GM10266 (cell line): Measurements from ENCODE around the gene XKRX.
A peak's percentile ranks its signal among the peaks of the same experiment; 100 is the strongest.

Source experiments
- DNase-seq: peaks from one replicate; pipeline ENCODE4 v3.0.0; 2012; ENCODE audit errors: extremely low spot score
- CTCF ChIP-seq: IDR thresholded peaks from 2 replicates; pipeline ENCODE4 v1.5.1; 2012; ENCODE audit warnings: mild to moderate bottlenecking, low read depth; ENCODE audit not compliant: control insufficient read depth, insufficient read depth; ENCODE audit errors: missing control alignments

XKRX gene

GRCh38 chrX:100928660-100929613 is at the start of gene XKRX:
Gene XKRX, minus strand, starts transcription at chrX:100928917. Its CDS starts 613 bp downstream, at chrX:100928304.
- DNase-seq: peak; percentile 18
- no peak for TF ChIP-seq CTCF

DNA sequence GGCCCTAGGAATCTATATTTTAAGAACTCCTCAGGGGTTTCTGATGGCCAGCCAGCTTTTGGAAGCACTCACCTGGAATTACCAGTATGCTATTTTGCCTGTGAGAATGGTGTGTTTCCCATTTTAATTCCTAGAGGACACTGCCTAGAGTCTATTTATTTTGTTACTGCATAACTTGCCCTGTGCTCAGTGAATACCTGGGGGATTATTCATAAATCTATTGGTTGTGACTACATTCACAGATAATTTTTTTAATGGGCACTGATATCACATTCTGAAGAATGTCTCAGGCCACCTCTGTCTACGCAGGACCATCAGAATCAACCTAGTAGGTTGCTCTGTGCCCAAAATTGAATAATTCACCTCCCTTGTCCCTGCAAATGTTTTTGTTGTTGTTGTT is 47.5 kb upstream of the XKRX start:
- no peak for TF ChIP-seq CTCF
- DNase-seq: no peak

DNA sequence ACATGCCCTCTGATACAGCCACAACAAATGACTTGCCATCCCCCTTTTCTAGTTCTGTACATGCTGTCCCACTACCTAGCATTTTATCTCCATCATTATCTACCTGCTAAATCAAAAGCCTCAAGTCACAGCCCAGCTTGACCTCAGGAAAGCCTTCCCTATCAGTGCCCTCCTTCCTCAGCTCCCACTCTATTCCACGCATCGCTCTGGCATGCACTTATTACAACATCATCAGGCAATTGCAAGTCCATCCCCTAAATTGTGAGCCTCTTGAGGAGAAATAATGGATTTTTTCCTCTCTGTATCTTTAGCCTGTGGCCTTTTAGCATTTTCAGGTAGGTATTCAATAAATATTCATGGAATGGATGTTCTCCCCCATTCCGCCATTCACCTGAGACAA is 46.5 kb upstream of the XKRX start:
- DNase-seq: no peak
- no peak for TF ChIP-seq CTCF

- no peak for DNase-seq
- no peak for TF ChIP-seq CTCF
Measured at GRCh38 chrX:100973411-100973810, 44.7 kb upstream of the XKRX start.

GRCh38 chrX:100969936-100970335 is 41.2 kb upstream of the XKRX start:
- no peak for DNase-seq

DNA sequence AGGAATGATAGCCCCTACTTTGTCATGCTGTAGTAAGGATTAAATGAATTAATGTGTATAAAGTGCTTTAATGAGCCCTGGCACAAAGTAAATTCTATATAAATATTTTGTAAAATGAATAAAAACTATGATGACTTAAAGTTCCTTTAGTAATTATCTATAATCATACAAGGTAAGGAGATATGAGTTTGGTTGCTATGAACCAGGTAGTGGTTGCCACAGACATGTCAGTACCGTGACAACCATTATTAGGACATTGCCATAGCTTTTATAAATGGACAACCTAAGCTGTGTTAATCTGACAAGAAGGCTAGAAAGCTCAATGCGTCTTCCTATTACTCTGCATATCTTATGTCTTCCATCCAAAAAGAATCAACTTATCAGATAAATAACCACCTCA is 40.7 kb upstream of the XKRX start, which contains the start of gene ARL13A:
TSS of gene ARL13A (plus strand) at position 301 of the 400 bp plus-strand sequence. CDS start 3,982 bp downstream, outside the sequence.
- no peak for TF ChIP-seq CTCF

More at GRCh38 chrX:100969936-100970335, 41.2 kb upstream of the XKRX start:
- no peak for TF ChIP-seq CTCF

DNA sequence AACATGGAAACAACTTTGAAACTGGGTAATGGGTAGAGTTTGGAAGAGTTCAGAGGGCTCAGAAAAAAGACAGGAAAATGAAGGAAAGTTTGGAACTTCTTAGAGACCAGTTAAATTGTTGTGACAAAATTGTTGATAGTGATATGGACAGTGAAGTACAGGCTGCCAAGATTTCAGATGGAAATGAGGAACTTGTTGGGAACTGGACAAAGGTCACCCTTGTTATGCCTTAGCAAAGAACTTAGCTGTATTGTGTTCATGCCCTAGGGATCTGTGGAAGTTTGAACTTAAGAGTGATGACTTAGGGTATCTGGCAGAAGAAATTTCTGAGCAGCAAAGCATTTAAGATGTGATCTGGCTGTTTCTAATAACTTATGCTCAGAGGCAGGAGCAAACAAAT is 35.6 kb upstream of the XKRX start:
- DNase-seq: no peak
- TF ChIP-seq CTCF: no peak

More for the DNA sequence above, 40.7 kb upstream of the XKRX start, which contains the start of gene ARL13A:
- no peak for DNase-seq
